SK-N-MC (cell line): ENCODE results near the gene FNTB.
A peak's percentile ranks its signal among the peaks of the same experiment; 100 is the strongest.

Experiments used
- DNase-seq: peaks from one replicate; pipeline ENCODE4 v3.0.0-alpha.2; 2011; ENCODE audit warnings: low read depth, low spot score
- H3K27ac ChIP-seq: fragments of 200-600 bp; sonication (generic); 2 replicates; pipeline ENCODE4 v1.5.1; 2016; ENCODE audit warnings: mixed run types
- H3K36me3 ChIP-seq: fragments of 200-600 bp; sonication (generic); 2 replicates; pipeline ENCODE4 v1.6.1; 2017; ENCODE audit warnings: antibody characterized with exemption, low read length, mixed read lengths; ENCODE audit not compliant: insufficient read depth
- H3K4me3 ChIP-seq: fragments of 200-600 bp; sonication (generic); 2 replicates; pipeline ENCODE4 v1.5.1; 2016
- H3K9ac ChIP-seq: fragments of 200-600 bp; sonication (generic); 2 replicates; pipeline ENCODE4 v1.8.0; 2017; ENCODE audit warnings: mixed run types, mixed read lengths; ENCODE audit not compliant: insufficient read length
- H3K9me3 ChIP-seq: fragments of 200-600 bp; sonication (generic); 2 replicates; pipeline ENCODE4 v1.6.1; 2017; ENCODE audit warnings: low read depth, mild to moderate bottlenecking, antibody characterized with exemption, low read length, moderate library complexity, mixed read lengths
- EZH2 ChIP-seq: fragments of 200-600 bp; sonication (generic); IDR thresholded peaks from one replicate; pipeline ENCODE4 v1.6.1; 2017; ENCODE audit warnings: antibody characterized with exemption
- FOXP2 ChIP-seq: optimal IDR thresholded peaks from 2 replicates; pipeline ENCODE3; 2011; ENCODE audit warnings: mild to moderate bottlenecking, moderate library complexity; ENCODE audit not compliant: insufficient read depth; ENCODE audit errors: extremely low read length, control extremely low read depth
- POLR2AphosphoS5 ChIP-seq: IDR thresholded peaks from 2 replicates; pipeline ENCODE4 v1.6.1; 2012; ENCODE audit warnings: mild to moderate bottlenecking, low read depth, low read length, borderline replicate concordance

The FNTB gene

DNA sequence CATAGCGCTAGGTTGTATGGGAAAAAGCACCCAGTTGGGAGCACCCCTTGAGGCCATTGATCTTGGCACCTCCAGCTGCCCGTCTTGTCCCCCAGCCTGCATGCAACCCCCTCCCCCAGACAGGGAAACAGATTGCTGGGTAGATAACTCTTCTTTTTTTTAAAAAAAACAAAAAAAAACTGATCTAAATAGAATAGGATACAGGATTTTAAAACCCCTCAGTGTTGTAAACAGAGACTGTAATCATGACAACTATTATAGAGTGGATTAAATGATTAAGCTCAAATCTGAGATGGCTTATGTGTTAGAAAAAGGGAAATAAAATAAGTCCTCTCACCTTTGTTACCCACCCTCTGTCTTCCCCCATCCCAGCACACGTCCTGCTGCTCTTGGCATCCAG, 66.8 kb downstream of the FNTB start:
- Histone ChIP-seq H3K27ac (no peak overlapping the region), H3K9me3 (no peaks in the 10 kb centered on the region), H3K36me3 (peaks cover 15% of the 10 kb centered on the region; the same call in 1 of the 2 replicates), H3K4me3 (no peak overlapping the region), H3K9ac (no peak overlapping the region)
- no peak for DNase-seq
- TF ChIP-seq FOXP2 (no peak), POLR2AphosphoS5 (no peak), EZH2 (no peak)

DNA sequence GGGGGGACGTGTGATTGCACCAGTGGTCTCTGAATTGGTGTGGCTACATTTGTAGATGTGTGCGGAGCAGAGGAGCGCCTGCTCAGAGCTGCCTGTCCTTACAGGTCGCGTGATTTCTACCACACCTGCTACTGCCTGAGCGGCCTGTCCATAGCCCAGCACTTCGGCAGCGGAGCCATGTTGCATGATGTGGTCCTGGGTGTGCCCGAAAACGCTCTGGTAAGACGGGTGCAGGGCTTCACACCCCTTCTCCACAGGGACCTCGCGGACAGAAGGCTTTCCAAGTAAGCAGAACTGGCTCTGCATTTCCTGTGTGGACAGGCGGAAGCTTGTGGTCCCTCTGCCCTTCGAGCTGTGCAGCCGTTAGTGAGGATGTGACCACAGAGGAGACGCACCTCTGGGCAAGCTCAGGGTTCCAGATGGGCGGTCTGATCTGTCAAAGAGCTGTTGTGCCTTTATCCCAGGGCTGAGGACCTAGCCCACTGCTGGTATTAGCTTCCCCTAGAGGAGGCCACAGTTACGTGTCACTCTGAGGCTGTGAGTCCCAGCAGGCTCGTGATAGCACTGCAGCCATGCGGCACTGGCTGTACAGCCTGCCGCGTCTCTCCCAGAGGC, 67.9 kb downstream of the FNTB start:
- H3K9me3 ChIP-seq = no peaks in the 10 kb centered on the region
- DNase-seq = no peak
- H3K27ac ChIP-seq = no peak overlapping the region
- H3K9ac ChIP-seq = no peak overlapping the region
- peaks cover 15% of the 10 kb centered on the region; the same call in 1 of the 2 replicates for H3K36me3 ChIP-seq
- TF ChIP-seq FOXP2 (no peak), POLR2AphosphoS5 (no peak), EZH2 (no peak)
- H3K4me3 ChIP-seq = no peak overlapping the region

DNA sequence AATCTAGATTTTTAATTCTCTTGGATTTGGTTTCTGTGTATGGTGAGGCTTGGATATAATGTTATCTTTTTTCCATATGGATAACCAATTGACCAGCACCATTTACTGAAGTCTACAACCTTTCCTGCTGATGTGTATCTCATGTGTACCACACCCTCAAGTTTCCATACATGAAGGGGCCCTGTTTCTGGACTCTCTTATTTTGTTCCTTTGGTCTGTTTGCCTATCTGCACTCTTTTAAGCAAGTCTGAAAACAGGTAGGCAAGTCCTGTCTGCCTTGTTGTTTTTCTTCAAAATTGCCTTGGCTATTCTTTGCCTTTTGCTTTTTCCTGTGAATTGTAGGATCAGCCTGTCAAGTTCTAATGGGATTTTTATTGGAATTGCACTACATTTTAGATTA, 71.0 kb downstream of the FNTB start:
- DNase-seq = no peak
- peaks cover 32% of the 10 kb centered on the region for H3K36me3 ChIP-seq
- no peaks in the 10 kb centered on the region for H3K9me3 ChIP-seq
- TF ChIP-seq POLR2AphosphoS5 (no peak), FOXP2 (no peak), EZH2 (no peak)
- no peak overlapping the region for H3K27ac ChIP-seq
- H3K4me3 ChIP-seq = no peak overlapping the region
- H3K9ac ChIP-seq = no peak overlapping the region

DNA sequence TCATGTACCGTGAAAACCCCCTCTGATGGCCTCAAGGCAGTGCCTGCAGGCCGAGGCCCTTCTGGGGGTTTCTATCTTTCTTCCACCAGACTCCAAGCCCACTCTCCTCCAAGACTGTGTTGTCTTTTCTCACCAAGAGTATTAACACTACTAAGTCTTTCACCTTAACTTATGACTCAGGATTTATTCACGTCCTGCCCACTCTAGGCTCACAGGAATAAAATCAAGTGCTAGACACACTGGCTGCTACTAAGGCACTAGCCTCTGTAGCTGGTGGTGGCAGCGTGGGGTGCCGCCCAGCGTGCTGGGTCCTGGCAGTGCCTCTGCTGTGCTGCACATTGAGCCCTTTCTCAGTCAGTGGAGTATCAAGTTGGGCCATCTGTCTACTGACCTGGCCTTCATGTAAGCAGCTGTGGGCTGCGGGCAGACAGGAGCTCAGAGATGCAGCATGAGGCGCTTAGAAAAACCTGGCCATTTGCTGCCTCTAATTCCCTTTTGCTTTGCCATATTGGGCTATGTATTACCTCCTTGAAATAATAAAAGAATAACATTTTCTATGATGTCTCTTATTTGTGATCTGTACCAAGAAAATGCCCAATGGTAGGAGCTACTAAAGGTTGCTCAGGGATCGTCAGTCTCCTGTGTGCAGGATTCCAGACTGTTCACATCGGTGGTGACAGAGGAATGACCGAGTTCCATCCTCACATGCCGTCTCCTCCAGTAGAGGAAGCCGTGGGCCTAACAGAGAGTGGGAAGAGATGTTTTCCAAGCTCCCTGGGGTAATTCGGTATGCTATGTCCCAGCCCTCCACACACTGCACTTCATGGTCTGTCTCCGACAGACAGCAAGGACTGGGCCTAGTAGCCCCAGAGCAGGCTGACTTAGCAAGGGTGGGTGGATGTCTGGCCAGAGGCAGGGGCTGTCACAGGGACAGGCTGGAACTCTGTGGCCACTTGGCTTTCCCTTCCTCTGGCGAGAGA, 75.7 kb downstream of the FNTB start:
- H3K36me3 ChIP-seq = peaks cover 36% of the 10 kb centered on the region
- no peak for TF ChIP-seq FOXP2
- TF ChIP-seq EZH2 = no peak
- TF ChIP-seq POLR2AphosphoS5 = no peak
- no peak overlapping the region for H3K9ac ChIP-seq
- DNase-seq = no peak
- H3K27ac ChIP-seq = no peak overlapping the region
- no peak overlapping the region for H3K4me3 ChIP-seq
- H3K9me3 ChIP-seq = no peaks in the 10 kb centered on the region

DNA sequence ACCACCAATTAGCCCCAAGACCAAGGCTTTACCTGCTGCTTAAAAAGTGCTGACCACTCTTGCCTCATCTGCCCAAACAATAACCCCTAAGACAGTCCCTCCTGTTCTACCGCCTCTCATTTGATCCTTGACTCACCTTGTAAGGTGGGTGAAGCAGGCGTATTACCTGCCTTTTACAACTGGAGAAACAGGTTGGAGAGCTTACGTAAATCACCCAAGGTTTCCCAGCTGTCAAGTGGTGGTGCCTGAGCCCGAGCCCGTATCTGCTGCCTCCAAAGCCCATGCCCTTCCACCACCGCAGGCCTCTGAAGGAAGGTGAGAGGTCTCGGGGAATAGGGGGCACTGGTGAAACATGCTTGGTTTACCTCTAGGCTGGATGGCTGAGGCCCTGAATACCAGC, 79.0 kb downstream of the FNTB start:
- no peak overlapping the region for H3K9ac ChIP-seq
- no peak for DNase-seq
- H3K36me3 ChIP-seq = peaks cover 36% of the 10 kb centered on the region
- no peaks in the 10 kb centered on the region for H3K9me3 ChIP-seq
- no peak overlapping the region for H3K27ac ChIP-seq
- no peak overlapping the region for H3K4me3 ChIP-seq
- TF ChIP-seq POLR2AphosphoS5 (no peak), FOXP2 (no peak), EZH2 (no peak)

DNA sequence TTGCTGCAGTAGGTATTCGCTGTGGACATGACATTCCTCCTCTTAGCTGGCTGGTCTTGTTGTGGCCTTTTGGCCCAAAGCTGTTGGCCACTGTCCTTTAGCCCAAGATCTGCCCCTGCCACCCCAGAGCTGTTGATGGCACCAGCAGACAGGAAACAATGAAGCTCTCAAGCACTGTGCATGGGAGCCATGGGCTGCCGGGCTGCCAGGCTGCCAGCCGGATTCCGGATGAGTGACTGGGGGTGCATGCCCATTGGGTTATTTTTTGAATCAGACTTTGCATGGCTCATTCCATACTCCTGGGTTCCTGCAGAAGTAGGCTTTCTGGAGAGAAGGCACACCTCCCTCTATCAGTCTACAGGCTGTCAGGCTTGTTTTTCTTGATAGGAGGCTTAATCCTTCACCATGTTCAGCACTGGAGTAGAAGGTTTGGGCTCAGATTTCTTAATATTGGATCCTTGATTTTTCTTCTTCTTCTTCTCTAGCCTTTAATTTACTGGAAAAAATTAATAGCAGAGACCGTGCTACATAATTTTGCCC, 83.2 kb downstream of the FNTB start:
- Histone ChIP-seq H3K9ac (no peak overlapping the region), H3K9me3 (no peaks in the 10 kb centered on the region), H3K36me3 (0 out of 2 replicates have a peak, but pooled peaks cover 4% of the 10 kb centered on the region), H3K27ac (no peak overlapping the region), H3K4me3 (no peak overlapping the region)
- no peak for DNase-seq
- TF ChIP-seq EZH2 (no peak), FOXP2 (no peak)

DNA sequence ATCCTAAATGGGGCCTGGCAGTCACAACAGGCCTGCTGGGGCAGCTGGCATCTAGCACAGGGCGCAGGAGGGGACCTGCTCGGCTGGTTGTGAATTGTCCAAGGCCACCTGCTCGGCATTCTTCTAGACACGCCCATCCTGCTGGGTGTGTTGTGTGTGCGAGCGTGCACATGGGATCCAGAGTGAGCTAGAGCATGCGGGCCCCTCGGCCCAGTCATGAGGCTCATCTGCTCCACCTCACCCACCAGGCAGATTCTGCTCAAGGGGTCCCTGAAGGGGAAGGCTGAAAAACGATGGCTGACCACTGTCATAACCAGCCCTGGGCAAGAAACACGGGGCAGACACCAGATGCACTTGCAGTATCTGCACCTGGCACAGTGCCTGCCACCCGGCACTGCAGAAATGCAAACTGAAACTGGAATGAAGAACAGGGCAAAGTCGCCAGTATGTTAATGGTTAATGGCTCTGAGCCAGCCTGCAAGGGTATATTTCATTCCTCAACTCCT, 83.8 kb downstream of the FNTB start:
- Histone ChIP-seq H3K4me3 (peak overlapping the region; percentile 25; the same call in 1 of the 2 replicates), H3K27ac (peak overlapping the region; percentile 62), H3K9ac (no peak overlapping the region), H3K36me3 (peaks cover under 1% of the 10 kb centered on the region; the same call in 1 of the 2 replicates), H3K9me3 (no peaks in the 10 kb centered on the region)
- no peak for DNase-seq
- TF ChIP-seq FOXP2 = no peak
- TF ChIP-seq POLR2AphosphoS5 = no peak
- no peak for TF ChIP-seq EZH2

DNA sequence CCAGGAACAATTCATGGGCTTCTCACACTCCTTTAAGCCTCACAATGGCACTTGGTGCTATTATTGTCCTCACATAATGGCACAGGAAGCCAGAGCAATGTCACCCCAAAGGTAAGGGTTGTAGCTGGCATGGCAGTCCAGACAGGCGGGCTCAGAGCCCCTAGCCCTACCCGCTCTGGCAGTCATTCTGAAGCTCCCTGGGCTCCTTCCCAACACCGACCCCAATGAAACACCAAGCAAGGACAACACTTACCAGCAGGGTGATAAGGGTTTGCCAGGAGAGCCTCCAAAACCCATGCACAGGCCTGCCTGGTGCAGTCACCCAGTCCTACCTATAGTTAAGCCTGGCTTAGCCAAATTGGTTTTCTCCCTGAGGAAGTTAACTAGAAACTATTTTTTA, 84.8 kb downstream of the FNTB start:
- DNase-seq = no peak
- Histone ChIP-seq H3K4me3 (no peak overlapping the region), H3K27ac (peak overlapping the region; percentile 62), H3K9ac (peak overlapping the region; percentile 9), H3K9me3 (no peaks in the 10 kb centered on the region), H3K36me3 (peaks cover 5% of the 10 kb centered on the region; the same call in 1 of the 2 replicates)
- TF ChIP-seq POLR2AphosphoS5 = no peak
- no peak for TF ChIP-seq FOXP2
- no peak for TF ChIP-seq EZH2
